Activated T-helper 2 cell treated with anti-CD3 and anti-CD28 coated beads, Interferon-gamma antibody, Interleukin-2, Interleukin-4, amounts not matched to agents 10 μg/mL and 5 μg/mL and 100 μg/mL, durations not matched to agents 14 hours and 24 hours and 36 hours (primary cell): ENCODE measurements around the gene KRTAP10-10. TPM values are rescaled to one million over a fixed set of nuclear protein-coding genes. Genes with fewer than 3 reads are reported as not detected.
"Not testable (repeated sequence)": the region's sequence is repeated elsewhere in the genome, so short reads cannot be mapped to it uniquely, and the experiment has no call there.

ENCODE experiments used
- DNase-seq: peaks from one replicate; pipeline ENCODE4 v3.0.0; 2021; ENCODE audit warnings: low spot score
- H3K27ac Mint-ChIP-seq: one replicate; pipeline ENCODE4 v1.8.0; 2021; ENCODE audit warnings: mixed read lengths
- H3K27me3 Mint-ChIP-seq: one replicate; pipeline ENCODE4 v1.8.0; 2021; ENCODE audit warnings: low read depth, mixed read lengths
- H3K36me3 Mint-ChIP-seq: one replicate; pipeline ENCODE4 v1.8.0; 2021; ENCODE audit warnings: low read depth, mixed read lengths
- H3K4me1 Mint-ChIP-seq: one replicate; pipeline ENCODE4 v1.8.0; 2021; ENCODE audit warnings: low read depth, mixed read lengths
- H3K4me3 Mint-ChIP-seq: one replicate; pipeline ENCODE4 v1.8.0; 2021; ENCODE audit warnings: low read depth, mild to moderate bottlenecking, moderate library complexity, mixed read lengths
- H3K9me3 Mint-ChIP-seq: one replicate; pipeline ENCODE4 v1.8.0; 2021; ENCODE audit warnings: mixed read lengths
- intact Hi-C: fragments of 100-400 bp; cut with micrococcal nuclease; formaldehyde crosslinking; loops from one replicate; pipeline ENCODE4 v1.15.1; 2023
- total RNA-seq: library from RNA; stranded (reverse); gene quantifications from 2 replicates; pipeline ENCODE4 v1.2.3, GENCODE V29; 2022

Gene KRTAP10-10
- total RNA-seq, 1 donor from 2014 or later = not detected

- Mint-ChIP-seq H3K9me3 (peaks cover 33% of the 10 kb centered on the region), H3K4me1 (peaks cover 32% of the 10 kb centered on the region), H3K27ac (no peak overlapping the region), H3K27me3 (no peaks in the 10 kb centered on the region), H3K36me3 (peaks cover 29% of the 10 kb centered on the region), H3K4me3 (no peak overlapping the region)
- no peak for DNase-seq
- intact Hi-C loops = no loop called here
Observed at GRCh38 chr21:44653656-44654575, 16.8 kb downstream of the KRTAP10-10 start.

DNA sequence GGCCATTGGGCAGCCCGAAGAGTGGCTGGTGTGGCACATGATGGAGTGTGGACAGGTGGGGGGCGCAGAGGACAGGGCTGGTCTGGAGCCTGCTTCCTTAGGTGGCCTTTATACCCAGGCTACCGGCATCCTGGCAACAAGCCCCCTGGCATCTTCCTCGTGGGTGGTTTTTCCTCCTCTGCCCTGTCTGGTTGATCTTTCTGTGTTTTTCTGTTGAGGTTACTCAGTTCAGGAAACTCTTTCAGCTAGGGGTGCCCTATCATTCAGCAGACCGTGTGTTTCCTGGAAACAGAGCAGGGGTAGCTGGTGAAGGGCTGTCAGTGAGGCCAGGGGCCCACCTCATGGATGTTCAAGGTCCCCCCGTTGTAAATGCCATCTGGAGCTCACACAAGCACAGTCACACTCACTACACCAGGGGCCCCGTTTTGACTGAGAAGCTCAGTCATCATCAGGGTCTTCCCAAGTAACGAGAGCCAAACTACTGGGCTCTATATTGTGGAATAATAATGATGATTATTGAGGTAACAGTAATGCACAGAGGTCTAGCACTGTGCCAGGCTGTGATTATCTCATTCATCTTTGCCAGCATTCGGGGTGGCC, 17.5 kb downstream of the KRTAP10-10 start, which contains the start of gene KRTAP12-4:
Gene KRTAP12-4 (minus strand): TSS at position 84 of the 600 bp plus-strand sequence. CDS start 45 bp downstream, at position 39.
- Mint-ChIP-seq H3K27me3 (no peaks in the 10 kb centered on the region), H3K9me3 (peaks cover 35% of the 10 kb centered on the region), H3K27ac (no peak within 1 kb of the TSS), H3K36me3 (peaks cover 33% of the 10 kb centered on the region), H3K4me1 (peaks cover 38% of the 10 kb centered on the region), H3K4me3 (no peak within 1 kb of the TSS)
- no peak for DNase-seq
- intact Hi-C loops = no loop called here

DNA sequence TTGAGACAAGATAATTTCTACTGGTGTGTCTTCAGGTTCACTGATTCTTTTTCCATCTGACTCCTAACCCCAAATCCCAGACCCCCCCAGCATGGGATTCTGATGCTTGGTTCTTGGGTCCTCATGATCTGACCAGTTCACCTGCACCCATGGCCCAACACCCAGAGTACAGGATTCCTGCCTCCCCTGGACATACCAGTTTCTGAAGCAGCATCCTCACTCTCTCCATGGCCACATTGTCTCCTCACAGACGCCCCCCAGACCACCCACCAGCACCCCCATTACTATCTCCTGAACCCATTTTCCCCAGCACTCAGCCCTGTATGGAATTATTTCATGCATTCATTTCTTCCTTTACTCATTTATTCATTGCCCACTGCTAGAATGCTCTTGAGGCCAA, 19.7 kb downstream of the KRTAP10-10 start:
- Mint-ChIP-seq H3K27ac (peak overlapping the region; percentile 54), H3K4me3 (no peak overlapping the region), H3K4me1 (peaks cover 40% of the 10 kb centered on the region), H3K9me3 (peaks cover 39% of the 10 kb centered on the region), H3K27me3 (peaks cover 3% of the 10 kb centered on the region), H3K36me3 (peaks cover 33% of the 10 kb centered on the region)
- DNase-seq = no peak
- intact Hi-C loops = no loop called here

DNA sequence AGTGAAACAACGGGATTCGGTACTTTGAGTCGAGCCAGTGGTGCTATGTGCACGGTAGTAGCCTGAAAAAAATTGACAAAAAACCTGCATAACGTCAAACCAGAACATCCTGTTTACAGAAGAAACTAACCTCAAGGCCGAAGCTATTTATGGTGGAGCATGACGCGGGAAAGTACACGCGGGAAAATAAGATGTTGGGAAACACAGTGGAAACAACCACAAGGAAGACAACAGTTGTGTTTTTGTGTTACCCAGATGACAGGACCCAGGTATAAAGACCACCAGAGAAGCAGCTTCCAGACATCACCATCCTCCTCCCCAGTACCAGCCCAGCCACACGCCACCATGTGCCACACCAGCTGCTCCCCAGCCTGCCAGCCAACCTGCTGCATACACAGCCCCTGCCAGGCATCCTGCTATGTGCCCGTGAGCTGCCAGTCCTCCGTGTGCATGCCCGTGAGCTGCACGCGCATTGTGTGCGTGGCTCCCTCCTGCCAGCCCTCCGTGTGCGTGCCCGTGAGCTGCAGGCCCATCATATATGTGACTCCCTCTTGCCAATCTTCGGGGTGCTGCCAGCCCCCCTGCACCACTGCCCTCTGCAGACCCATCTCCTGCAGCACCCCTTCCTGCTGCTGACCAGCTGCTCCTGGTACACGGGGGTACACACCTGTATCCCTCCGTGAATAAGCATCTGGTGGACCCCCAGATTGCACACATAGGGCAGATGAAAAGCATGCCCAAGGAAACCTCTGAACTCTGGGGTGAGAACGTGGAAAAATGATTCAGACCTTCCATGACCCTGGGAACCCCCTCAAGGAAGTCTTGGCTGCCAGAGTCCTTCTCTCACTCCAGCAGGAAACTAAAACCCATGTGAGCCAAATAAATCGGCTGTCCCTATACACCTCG, 20.7 kb downstream of the KRTAP10-10 start, which contains the start of gene KRTAP12-3:
Gene KRTAP12-3 (plus strand): TSS at position 298 of the 906 bp plus-strand sequence. CDS start 48 bp downstream, at position 346.
- Mint-ChIP-seq H3K27ac (peak within 1 kb of the TSS; percentile 54), H3K4me1 (peaks cover 40% of the 10 kb centered on the region), H3K27me3 (peaks cover 8% of the 10 kb centered on the region), H3K9me3 (peaks cover 39% of the 10 kb centered on the region), H3K36me3 (peaks cover 33% of the 10 kb centered on the region), H3K4me3 (peak within 1 kb of the TSS; percentile 30)
- intact Hi-C loops = no loop called here
- peak; percentile 39 for DNase-seq

GRCh38 chr21:44658541-44658910, 21.4 kb downstream of the KRTAP10-10 start:
- intact Hi-C loops = no loop called here

GRCh38 chr21:44658913-44659595, 21.9 kb downstream of the KRTAP10-10 start:
- no peak for DNase-seq
- intact Hi-C loops = no loop called here
- peaks cover 39% of the 10 kb centered on the region for H3K9me3 Mint-ChIP-seq
- H3K27ac Mint-ChIP-seq = peak overlapping the region; percentile 40
- no peak overlapping the region for H3K4me3 Mint-ChIP-seq
- peaks cover 18% of the 10 kb centered on the region for H3K27me3 Mint-ChIP-seq
- H3K4me1 Mint-ChIP-seq = peaks cover 35% of the 10 kb centered on the region
- H3K36me3 Mint-ChIP-seq = peaks cover 28% of the 10 kb centered on the region

More at GRCh38 chr21:44658541-44658910, 21.4 kb downstream of the KRTAP10-10 start:
- Mint-ChIP-seq H3K9me3 (peaks cover 39% of the 10 kb centered on the region), H3K4me3 (no peak overlapping the region), H3K4me1 (peaks cover 40% of the 10 kb centered on the region), H3K27me3 (peaks cover 13% of the 10 kb centered on the region), H3K36me3 (peaks cover 33% of the 10 kb centered on the region), H3K27ac (peak overlapping the region; percentile 54)
- DNase-seq = no peak

GRCh38 chr21:44661567-44661966, 24.4 kb downstream of the KRTAP10-10 start:
- DNase-seq, H3K4me3 Mint-ChIP-seq, H3K27ac Mint-ChIP-seq, intact Hi-C loops: not testable (repeated sequence)
- H3K36me3 Mint-ChIP-seq = peaks cover 21% of the 10 kb centered on the region
- peaks cover 29% of the 10 kb centered on the region for H3K4me1 Mint-ChIP-seq
- H3K27me3 Mint-ChIP-seq = peaks cover 21% of the 10 kb centered on the region
- H3K9me3 Mint-ChIP-seq = peaks cover 23% of the 10 kb centered on the region

- no peak for DNase-seq
- Mint-ChIP-seq H3K27ac (no peak overlapping the region), H3K36me3 (no peaks in the 10 kb centered on the region), H3K4me3 (no peak overlapping the region), H3K4me1 (peaks cover 2% of the 10 kb centered on the region), H3K27me3 (peaks cover 23% of the 10 kb centered on the region), H3K9me3 (peaks cover 12% of the 10 kb centered on the region)
- intact Hi-C loops = no loop called here
Observed at GRCh38 chr21:44664691-44665090, 27.5 kb downstream of the KRTAP10-10 start.

GRCh38 chr21:44666401-44667320, 29.5 kb downstream of the KRTAP10-10 start, which contains the start of gene KRTAP12-2:
Gene KRTAP12-2 (minus strand): TSS chr21:44666927. CDS start chr21:44666886, 41 bp downstream.
- Mint-ChIP-seq H3K36me3 (no peaks in the 10 kb centered on the region), H3K27me3 (peaks cover 20% of the 10 kb centered on the region), H3K4me3 (no peak within 1 kb of the TSS), H3K27ac (no peak within 1 kb of the TSS), H3K9me3 (peaks cover 23% of the 10 kb centered on the region), H3K4me1 (no peaks in the 10 kb centered on the region)
- no peak for DNase-seq
- intact Hi-C loops = no loop called here

DNA sequence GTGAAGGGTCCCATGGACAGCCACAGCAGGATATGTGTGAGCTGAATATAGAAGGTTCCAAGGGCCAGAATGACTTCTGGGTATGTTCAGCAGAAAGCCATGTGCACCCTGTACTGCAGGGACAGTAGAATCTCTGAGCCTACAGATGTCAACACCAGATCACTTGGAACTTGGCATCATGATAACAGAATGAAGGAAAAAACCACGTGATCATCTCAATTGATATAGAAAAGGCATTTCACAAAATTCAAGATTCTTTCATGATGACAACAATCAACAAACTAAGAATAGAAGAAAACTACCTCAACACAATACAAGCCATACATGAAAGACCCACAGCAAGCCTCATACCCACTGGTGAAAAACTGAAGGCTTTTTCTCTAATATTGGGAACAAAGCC, 30.5 kb downstream of the KRTAP10-10 start:
- H3K27me3 Mint-ChIP-seq = peaks cover 16% of the 10 kb centered on the region
- H3K36me3 Mint-ChIP-seq = no peaks in the 10 kb centered on the region
- intact Hi-C loops = no loop called here
- peaks cover 28% of the 10 kb centered on the region for H3K9me3 Mint-ChIP-seq
- DNase-seq = no peak
- no peaks in the 10 kb centered on the region for H3K4me1 Mint-ChIP-seq
- H3K4me3 Mint-ChIP-seq = no peak overlapping the region
- no peak overlapping the region for H3K27ac Mint-ChIP-seq
